Measurements from ENCODE around the gene CA10.

The CA10 gene

DNA sequence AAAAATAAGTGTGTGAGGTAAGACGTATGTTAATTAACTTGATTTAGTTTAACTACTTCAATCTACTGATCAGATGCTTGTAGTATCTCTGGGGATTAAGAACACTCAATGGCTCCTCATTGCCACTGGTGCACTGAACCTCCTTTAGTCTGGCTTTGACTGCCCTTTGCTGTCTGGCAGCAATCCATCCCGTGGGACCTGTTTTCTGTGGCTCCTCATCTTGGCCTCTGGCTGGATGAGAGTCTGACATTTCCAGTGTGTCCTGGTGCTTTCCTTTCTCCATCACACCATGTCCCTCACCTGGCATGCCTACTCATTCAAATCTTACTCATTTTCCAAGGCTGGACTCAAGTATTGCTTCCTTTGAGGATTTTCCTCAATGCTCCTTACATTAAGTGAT, 212.2 kb downstream of the CA10 start:
- Histone ChIP-seq H3K27me3 (ENCODE audit: control insufficient read depth in 3 of 3, insufficient read depth in 3 of 3, low read depth in 1 of 3, low read length in 3 of 3) (no peaks in the 10 kb centered on the region), H3K14ac (ENCODE audit: low read length) (no peak overlapping the region), H2BK15ac (ENCODE audit: low read length) (no peak overlapping the region), H3K4ac (ENCODE audit: low read length) (no peak overlapping the region), H2BK120ac (ENCODE audit: low read depth, low read length) (no peak overlapping the region), H2AFZ (ENCODE audit: low read length) (no peak overlapping the region), H3K27ac (replicated peaks; ENCODE audit: low read length) (no peak overlapping the region), H4K8ac (ENCODE audit: low read depth, low read length) (no peak overlapping the region), H3K9ac (ENCODE audit: low read depth, low read length, poor library complexity) (no peak overlapping the region), H3K9me3 (replicated peaks in 1 of 2; ENCODE audit: control insufficient read depth in 2 of 2, insufficient read depth in 1 of 2, low read depth in 1 of 2, low read length in 2 of 2) (no peaks in the 10 kb centered on the region), H2BK5ac (ENCODE audit: low read length) (no peak overlapping the region), H2BK12ac (ENCODE audit: low read length) (no peak overlapping the region), H3K23ac (ENCODE audit: low read depth, low read length, poor library complexity) (no peak overlapping the region), H2AK5ac (ENCODE audit: low read depth, low read length) (no peak overlapping the region), H3K36me3 (replicated peaks in 1 of 2; ENCODE audit: control insufficient read depth in 2 of 2, insufficient read depth in 2 of 2, low read length in 2 of 2) (no peaks in the 10 kb centered on the region), H3K79me1 (ENCODE audit: low read depth, low read length) (no peaks in the 10 kb centered on the region), H4K91ac (ENCODE audit: low read depth, low read length, poor library complexity) (no peak overlapping the region), H3K4me3 (ENCODE audit: low read length in 2 of 2) (no peak overlapping the region), H3K18ac (ENCODE audit: low read length) (no peak overlapping the region), H3K4me2 (ENCODE audit: insufficient read depth, low read length, poor library complexity, severe bottlenecking) (no peak overlapping the region), H3K4me1 (ENCODE audit: control insufficient read depth in 2 of 2, insufficient read depth in 1 of 2, low read depth in 1 of 2, low read length in 2 of 2) (no peaks in the 10 kb centered on the region)
- no peak for DNase-seq (ENCODE audit: low spot score)
- no CpG with 5 or more reads among the region's 2 CpGs for WGBS, 2 donors (ENCODE audit: extremely low coverage in 2 of 2, insufficient read length in 2 of 2, insufficient replicate concordance in 1 of 2)

DNA sequence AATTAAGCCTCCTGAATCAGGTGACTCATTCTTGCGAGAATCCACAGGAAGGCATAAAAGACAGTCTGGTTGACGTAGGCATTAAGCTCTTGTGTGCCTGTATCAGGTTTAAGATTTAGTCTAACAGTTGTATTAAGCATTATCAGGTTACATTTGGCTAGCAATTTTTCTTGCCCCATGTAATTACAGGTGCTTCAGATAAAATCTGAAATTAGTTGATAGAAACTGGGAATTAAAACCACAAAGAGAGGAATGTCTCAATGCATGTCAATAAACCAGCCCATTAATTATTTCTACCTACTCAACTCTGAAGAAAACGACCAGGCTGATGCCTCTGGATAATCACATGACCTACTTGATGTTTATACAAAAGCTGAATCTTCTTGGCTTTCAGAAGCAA, 217.2 kb downstream of the CA10 start:
- Histone ChIP-seq H3K27ac (replicated peaks; ENCODE audit: low read length) (no peak overlapping the region), H3K27me3 (ENCODE audit: control insufficient read depth in 3 of 3, insufficient read depth in 3 of 3, low read depth in 1 of 3, low read length in 3 of 3) (no peaks in the 10 kb centered on the region), H3K4me1 (ENCODE audit: control insufficient read depth in 2 of 2, insufficient read depth in 1 of 2, low read depth in 1 of 2, low read length in 2 of 2) (no peaks in the 10 kb centered on the region), H3K23ac (ENCODE audit: low read depth, low read length, poor library complexity) (no peak overlapping the region), H2BK5ac (ENCODE audit: low read length) (no peak overlapping the region), H3K9ac (ENCODE audit: low read depth, low read length, poor library complexity) (no peak overlapping the region), H2BK15ac (ENCODE audit: low read length) (no peak overlapping the region), H4K8ac (ENCODE audit: low read depth, low read length) (no peak overlapping the region), H2BK12ac (ENCODE audit: low read length) (no peak overlapping the region), H2AFZ (ENCODE audit: low read length) (no peak overlapping the region), H3K4ac (ENCODE audit: low read length) (no peak overlapping the region), H3K9me3 (replicated peaks in 1 of 2; ENCODE audit: control insufficient read depth in 2 of 2, insufficient read depth in 1 of 2, low read depth in 1 of 2, low read length in 2 of 2) (no peaks in the 10 kb centered on the region), H4K91ac (ENCODE audit: low read depth, low read length, poor library complexity) (no peak overlapping the region), H3K4me2 (ENCODE audit: insufficient read depth, low read length, poor library complexity, severe bottlenecking) (no peak overlapping the region), H2BK120ac (ENCODE audit: low read depth, low read length) (no peak overlapping the region), H3K18ac (ENCODE audit: low read length) (no peak overlapping the region), H3K36me3 (replicated peaks in 1 of 2; ENCODE audit: control insufficient read depth in 2 of 2, insufficient read depth in 2 of 2, low read length in 2 of 2) (no peaks in the 10 kb centered on the region), H3K79me1 (ENCODE audit: low read depth, low read length) (no peaks in the 10 kb centered on the region), H3K4me3 (ENCODE audit: low read length in 2 of 2) (no peak overlapping the region), H2AK5ac (ENCODE audit: low read depth, low read length) (no peak overlapping the region), H3K14ac (ENCODE audit: low read length) (no peak overlapping the region)
- no CpG with 5 or more reads among the region's 3 CpGs for WGBS, 2 donors (ENCODE audit: extremely low coverage in 2 of 2, insufficient read length in 2 of 2, insufficient replicate concordance in 1 of 2)
- DNase-seq (ENCODE audit: low spot score): no peak

DNA sequence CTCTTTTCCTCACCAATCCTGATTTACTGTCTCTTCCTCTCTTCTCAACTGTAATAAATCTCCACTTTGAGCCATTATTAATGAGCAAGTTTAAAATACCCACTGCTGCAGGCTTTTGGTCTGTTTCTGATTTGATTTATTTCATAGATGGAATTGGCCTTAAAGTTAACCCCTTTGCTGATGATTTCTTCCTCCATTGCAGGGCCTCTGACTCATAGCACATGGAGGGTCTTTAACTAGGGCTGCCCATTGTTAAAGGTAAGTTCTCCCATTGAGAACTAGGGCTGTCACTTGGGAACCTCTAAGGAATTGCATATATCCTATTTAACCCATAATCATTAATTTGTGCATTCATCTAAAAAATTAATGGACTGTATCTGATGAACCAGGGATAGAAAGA, 221.2 kb downstream of the CA10 start:
- no peak overlapping the region for H2BK15ac ChIP-seq (ENCODE audit: low read length)
- no peak overlapping the region for H2BK5ac ChIP-seq (ENCODE audit: low read length)
- H2BK120ac ChIP-seq (ENCODE audit: low read depth, low read length): no peak overlapping the region

DNA sequence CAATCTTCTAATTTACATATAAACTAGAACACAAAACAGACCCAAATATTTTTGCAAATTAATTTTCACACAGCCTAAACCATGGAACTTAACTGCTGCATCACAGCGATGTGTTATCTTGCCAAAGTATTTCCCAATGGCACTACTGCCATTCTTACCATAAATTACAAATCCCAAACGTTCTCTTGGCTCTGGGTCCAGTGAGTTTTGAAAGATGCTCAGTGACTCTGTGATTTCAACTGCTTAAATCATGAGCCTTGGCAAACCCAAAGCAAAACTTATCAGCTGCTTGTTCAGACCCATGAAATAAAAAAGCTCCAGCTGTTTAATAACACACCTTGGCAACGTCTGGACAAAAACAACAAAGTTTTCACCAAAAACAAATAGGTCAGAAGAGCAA, 223.0 kb downstream of the CA10 start:
- H3K4me2 ChIP-seq (ENCODE audit: insufficient read depth, low read length, poor library complexity, severe bottlenecking): no peak overlapping the region
- DNase-seq (ENCODE audit: low spot score): no peak
- no peak overlapping the region for H2BK5ac ChIP-seq (ENCODE audit: low read length)

More for the DNA sequence above, 221.2 kb downstream of the CA10 start:
- Histone ChIP-seq H2BK12ac (ENCODE audit: low read length) (no peak overlapping the region), H3K79me1 (ENCODE audit: low read depth, low read length) (no peaks in the 10 kb centered on the region), H3K4me1 (ENCODE audit: control insufficient read depth in 2 of 2, insufficient read depth in 1 of 2, low read depth in 1 of 2, low read length in 2 of 2) (no peaks in the 10 kb centered on the region), H3K23ac (ENCODE audit: low read depth, low read length, poor library complexity) (no peak overlapping the region), H3K4ac (ENCODE audit: low read length) (no peak overlapping the region), H3K9me3 (replicated peaks in 1 of 2; ENCODE audit: control insufficient read depth in 2 of 2, insufficient read depth in 1 of 2, low read depth in 1 of 2, low read length in 2 of 2) (no peaks in the 10 kb centered on the region), H3K27ac (replicated peaks; ENCODE audit: low read length) (no peak overlapping the region), H4K91ac (ENCODE audit: low read depth, low read length, poor library complexity) (no peak overlapping the region), H3K4me3 (ENCODE audit: low read length in 2 of 2) (no peak overlapping the region), H3K14ac (ENCODE audit: low read length) (no peak overlapping the region), H3K18ac (ENCODE audit: low read length) (no peak overlapping the region), H3K9ac (ENCODE audit: low read depth, low read length, poor library complexity) (no peak overlapping the region), H2AFZ (ENCODE audit: low read length) (no peak overlapping the region), H2AK5ac (ENCODE audit: low read depth, low read length) (no peak overlapping the region), H3K36me3 (replicated peaks in 1 of 2; ENCODE audit: control insufficient read depth in 2 of 2, insufficient read depth in 2 of 2, low read length in 2 of 2) (no peaks in the 10 kb centered on the region), H4K8ac (ENCODE audit: low read depth, low read length) (no peak overlapping the region), H3K27me3 (ENCODE audit: control insufficient read depth in 3 of 3, insufficient read depth in 3 of 3, low read depth in 1 of 3, low read length in 3 of 3) (no peaks in the 10 kb centered on the region), H3K4me2 (ENCODE audit: insufficient read depth, low read length, poor library complexity, severe bottlenecking) (no peak overlapping the region)
- no peak for DNase-seq (ENCODE audit: low spot score)

More for the DNA sequence above, 223.0 kb downstream of the CA10 start:
- H2AFZ ChIP-seq (ENCODE audit: low read length): no peak overlapping the region
- H2BK120ac ChIP-seq (ENCODE audit: low read depth, low read length): no peak overlapping the region
- no peak overlapping the region for H2BK15ac ChIP-seq (ENCODE audit: low read length)
- no peak overlapping the region for H3K4ac ChIP-seq (ENCODE audit: low read length)
- no peaks in the 10 kb centered on the region for H3K36me3 ChIP-seq (replicated peaks in 1 of 2; ENCODE audit: control insufficient read depth in 2 of 2, insufficient read depth in 2 of 2, low read length in 2 of 2)
- no peak overlapping the region for H2BK12ac ChIP-seq (ENCODE audit: low read length)
- no peak overlapping the region for H4K91ac ChIP-seq (ENCODE audit: low read depth, low read length, poor library complexity)
- no peak overlapping the region for H3K23ac ChIP-seq (ENCODE audit: low read depth, low read length, poor library complexity)
- H3K4me3 ChIP-seq (ENCODE audit: low read length in 2 of 2): no peak overlapping the region
- H2AK5ac ChIP-seq (ENCODE audit: low read depth, low read length): no peak overlapping the region
- no peak overlapping the region for H3K9ac ChIP-seq (ENCODE audit: low read depth, low read length, poor library complexity)
- H3K79me1 ChIP-seq (ENCODE audit: low read depth, low read length): no peaks in the 10 kb centered on the region
- H3K27ac ChIP-seq (replicated peaks; ENCODE audit: low read length): no peak overlapping the region
- H3K4me1 ChIP-seq (ENCODE audit: control insufficient read depth in 2 of 2, insufficient read depth in 1 of 2, low read depth in 1 of 2, low read length in 2 of 2): no peaks in the 10 kb centered on the region
- H3K27me3 ChIP-seq (ENCODE audit: control insufficient read depth in 3 of 3, insufficient read depth in 3 of 3, low read depth in 1 of 3, low read length in 3 of 3): no peaks in the 10 kb centered on the region
- no CpG with 5 or more reads among the region's 3 CpGs for WGBS, 2 donors (ENCODE audit: extremely low coverage in 2 of 2, insufficient read length in 2 of 2, insufficient replicate concordance in 1 of 2)
- H4K8ac ChIP-seq (ENCODE audit: low read depth, low read length): no peak overlapping the region
- H3K18ac ChIP-seq (ENCODE audit: low read length): no peak overlapping the region
- H3K9me3 ChIP-seq (replicated peaks in 1 of 2; ENCODE audit: control insufficient read depth in 2 of 2, insufficient read depth in 1 of 2, low read depth in 1 of 2, low read length in 2 of 2): no peaks in the 10 kb centered on the region
- no peak overlapping the region for H3K14ac ChIP-seq (ENCODE audit: low read length)
